ENCODE results near the gene VARS2.

Gene VARS2

DNA sequence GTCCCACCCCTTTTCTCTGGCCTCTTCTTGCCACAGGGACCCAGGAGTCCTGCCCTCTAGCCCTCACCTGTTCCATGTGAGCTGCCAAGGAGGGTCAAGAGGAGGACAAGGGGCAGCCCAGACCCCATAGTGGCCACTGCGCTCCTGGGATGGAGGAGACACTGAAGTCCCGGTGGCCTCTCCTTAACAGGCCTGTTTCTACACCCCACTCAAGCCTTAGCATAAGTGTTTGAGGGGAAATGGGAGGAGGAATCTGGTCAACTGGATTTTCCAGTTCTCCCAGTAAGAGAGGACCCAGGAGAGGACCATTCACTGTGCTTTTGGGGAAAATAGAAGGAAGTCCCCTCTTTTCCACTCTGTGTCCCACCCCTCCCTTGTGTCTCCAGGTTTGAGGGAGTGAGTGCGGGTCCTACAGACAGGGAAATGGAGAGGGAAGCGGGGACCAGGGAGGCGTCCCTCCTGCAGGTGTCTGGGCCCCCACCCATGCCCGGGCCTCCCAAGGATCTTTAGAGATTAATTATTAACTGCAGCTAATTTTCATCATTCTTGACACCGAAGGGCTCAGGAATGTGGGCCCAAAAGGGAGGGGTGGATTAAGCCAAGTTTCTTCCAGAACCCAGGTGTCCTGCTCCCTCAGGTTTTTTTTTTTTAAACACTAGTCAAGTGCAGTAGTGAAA is 18.1 kb downstream of the VARS2 start, which contains the start of gene SFTA2:
SFTA2 (minus strand) TSS at position 202 of the 677 bp plus-strand sequence; CDS start at position 128, 74 bp downstream.
- DNase-seq = no peak

DNA sequence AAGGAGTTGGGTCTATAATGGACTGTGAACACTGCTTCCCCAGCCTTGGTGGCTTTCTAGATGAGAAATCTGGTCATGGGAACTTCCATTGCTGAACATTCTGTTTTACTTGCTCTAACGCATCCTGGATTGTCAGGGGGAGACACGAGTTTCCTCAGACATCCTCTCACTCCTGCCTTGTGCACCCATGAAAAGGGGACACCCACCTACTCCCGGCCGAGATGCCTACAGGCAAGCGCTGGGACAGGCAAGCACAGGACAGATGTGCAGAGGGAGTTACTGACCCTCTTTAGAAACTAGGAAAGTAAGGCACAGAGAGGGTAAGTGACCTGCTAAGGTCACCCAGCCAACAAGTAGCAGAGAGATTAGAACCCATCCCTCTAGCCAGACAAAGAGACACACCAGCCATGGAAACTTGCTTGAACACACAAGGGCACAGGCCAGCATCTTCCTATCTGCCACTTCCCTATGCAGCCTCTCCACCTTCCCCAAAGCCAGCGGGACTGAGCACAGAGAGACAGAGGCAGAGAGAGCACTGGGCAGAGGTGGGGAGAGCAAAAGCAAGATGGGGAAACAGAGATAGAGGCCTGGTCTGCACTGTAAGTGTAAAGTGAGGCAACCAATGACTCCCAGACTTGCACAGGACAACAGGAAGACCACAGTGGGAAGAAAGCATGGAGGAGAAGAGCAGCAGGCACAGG is 18.8 kb downstream of the VARS2 start:
- no peak for DNase-seq

DNA sequence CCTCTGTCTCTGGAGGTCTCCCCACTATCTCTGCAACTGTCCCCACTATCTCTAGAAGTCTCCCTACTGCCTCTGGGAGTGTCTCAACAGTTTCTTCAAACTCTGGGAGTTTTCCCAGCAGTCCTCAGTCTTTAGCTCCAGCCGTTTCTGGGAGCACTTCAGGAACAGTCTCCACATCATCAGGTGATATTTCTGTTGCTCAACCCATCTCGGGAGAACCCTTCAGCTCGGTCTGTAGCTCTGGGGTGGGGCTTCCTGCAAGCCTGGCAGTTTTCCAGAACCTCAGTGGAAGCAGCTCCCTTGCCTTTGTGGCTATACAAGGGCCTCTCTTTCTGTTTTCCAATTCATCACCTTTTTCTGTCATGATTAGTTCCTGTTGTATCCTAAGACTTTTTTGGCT is 21.0 kb downstream of the VARS2 start:
- DNase-seq = no peak

DNA sequence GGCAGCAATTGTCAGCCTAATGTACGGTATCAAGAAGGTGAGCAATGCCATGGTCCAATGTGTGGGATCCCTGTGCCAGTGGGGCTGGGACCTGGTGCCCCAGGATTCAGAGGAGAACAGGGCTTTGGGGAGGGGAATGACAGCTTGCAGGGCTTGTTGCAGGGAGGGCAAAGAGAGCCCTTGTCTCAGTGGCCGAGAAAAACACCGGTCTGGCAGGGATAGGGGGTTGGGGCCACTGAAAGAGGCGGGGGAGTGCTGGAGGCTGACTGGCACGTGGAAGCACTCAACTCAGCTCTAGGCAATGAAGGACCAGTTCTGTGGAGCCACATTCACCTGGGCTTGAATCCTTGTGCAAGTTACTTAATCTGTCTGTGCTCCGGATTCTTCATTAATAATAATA is 23.2 kb downstream of the VARS2 start:
- no peak for DNase-seq

DNA sequence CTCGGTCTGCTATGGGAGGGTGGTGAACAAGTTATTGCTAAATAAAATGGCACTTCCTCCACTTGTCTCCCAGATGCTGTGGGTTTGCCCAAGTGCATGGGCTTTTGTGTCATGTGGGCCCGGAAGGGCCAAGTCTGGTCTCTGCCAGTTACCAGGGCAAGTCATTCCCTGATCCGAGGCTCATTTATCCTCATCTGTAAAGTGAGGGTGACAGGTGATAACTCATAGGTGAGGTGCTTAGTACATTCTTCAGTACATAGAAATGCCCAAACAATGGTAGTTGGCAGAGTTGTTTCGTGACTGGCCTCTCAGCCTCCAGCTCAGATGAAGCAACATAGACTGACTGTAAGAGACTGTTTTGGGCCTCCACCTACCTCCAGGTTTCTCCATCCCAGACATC is 24.7 kb downstream of the VARS2 start:
- DNase-seq = no peak

DNA sequence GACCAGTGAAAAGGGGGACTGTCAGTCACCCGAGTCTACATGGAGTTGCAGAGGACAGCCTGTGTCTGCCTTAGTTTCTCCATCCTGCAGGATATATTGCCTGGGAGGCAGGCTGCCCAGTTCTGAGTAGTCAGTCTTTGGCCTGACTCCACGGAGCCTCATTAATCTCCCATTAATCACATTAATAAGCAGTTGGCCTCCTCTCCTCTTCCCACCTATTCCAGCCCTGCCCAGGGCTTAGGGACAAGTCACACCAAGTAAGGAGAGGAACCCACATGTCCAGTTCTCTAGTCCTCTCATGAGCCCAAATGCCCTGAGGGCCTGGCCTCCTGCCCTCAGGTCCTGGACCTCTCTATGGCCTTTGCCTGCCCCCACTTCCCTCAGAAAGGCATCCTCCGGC is 25.4 kb downstream of the VARS2 start:
- DNase-seq = no peak

DNA sequence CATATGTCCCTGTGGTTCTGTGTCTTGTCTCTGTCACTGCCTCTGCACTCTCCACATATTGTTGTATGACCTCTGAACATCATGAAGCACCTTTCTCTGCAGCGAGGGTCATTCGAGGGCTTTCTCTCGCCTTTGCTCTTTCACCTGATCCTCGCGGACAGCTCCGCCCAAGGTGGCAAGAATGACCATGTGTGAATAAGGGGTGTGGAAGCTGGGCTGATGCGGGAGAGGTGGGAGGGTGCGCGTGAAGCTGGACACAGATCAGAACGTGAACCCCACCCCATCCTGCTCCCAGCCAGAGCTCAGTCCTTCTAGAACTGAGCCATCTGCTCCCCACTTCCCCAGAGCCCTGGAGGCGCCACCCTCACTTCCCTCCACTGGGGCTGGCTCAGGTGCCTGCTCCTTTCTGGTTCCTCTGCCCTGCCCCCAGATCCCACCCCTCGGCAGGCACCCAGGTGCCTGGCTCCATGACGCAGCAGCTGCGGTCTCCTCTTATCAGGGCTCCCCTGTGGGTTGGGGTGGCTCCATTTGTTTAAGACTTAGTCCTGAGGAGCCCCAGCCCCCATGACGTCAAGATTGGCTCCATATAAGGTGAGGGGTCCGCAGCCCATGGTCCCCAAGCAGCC is 26.4 kb downstream of the VARS2 start, which contains the start of gene MUCL3:
MUCL3 (plus strand) TSS at position 613 of the 626 bp plus-strand sequence. CDS start 27 bp downstream, outside the sequence.
- no peak for DNase-seq

DNA sequence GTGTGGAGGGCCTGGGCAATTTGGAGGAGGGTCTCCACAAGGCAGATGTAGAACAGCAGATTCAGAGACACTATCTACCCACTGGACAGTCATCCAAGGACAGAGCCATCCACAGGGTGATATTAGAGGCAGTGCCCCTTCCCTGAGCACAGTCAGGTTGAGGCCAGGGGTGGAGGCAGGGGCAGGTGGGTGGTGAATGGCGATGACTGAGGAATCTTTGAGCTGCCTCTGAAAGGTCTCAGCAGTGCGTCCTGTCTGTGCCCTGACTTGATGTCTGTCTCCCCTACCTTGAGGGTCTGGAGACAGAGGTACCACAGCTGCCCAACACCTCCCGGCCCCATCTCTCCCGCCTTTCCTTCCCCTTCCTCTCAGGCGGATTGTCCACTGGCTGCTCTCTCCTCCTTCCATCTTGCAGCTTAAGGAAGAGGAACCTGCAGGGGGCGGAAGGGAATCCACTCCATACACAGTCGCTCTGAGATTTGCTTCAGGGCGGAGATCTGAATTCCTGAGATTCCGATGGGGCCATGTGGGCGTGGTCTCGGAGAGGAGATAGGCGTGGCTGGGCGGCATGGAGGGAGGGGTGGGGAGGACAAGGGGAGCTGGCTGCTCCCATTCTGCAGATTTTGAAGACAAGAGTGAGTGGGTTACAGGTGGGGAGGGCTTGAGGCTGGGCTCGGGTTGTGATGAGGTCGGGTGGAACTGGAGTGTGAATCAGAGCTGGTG is 28.5 kb downstream of the VARS2 start:
- peak in 1 of 2 experiments; percentile 17 for DNase-seq

DNA sequence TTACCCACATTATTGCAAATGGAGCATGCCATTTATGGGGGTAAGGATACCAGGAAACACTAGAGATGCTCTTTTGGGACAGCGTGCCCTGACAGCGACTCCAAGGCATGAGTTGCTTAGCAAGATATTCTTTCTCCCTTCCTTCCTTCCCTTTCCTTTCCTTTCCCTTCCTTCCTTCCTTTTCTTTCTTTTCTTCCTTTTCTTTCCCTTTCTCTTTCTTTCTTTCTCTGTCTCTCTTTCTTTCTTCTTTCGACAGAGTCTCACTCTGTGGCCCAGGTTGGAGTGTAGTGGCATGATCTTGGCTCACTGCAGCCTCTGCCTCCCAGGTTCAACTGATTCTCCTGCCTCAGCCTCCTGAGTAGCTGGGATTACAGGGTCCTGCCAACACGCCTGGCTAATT is 30.0 kb downstream of the VARS2 start:
- no peak for DNase-seq

DNA sequence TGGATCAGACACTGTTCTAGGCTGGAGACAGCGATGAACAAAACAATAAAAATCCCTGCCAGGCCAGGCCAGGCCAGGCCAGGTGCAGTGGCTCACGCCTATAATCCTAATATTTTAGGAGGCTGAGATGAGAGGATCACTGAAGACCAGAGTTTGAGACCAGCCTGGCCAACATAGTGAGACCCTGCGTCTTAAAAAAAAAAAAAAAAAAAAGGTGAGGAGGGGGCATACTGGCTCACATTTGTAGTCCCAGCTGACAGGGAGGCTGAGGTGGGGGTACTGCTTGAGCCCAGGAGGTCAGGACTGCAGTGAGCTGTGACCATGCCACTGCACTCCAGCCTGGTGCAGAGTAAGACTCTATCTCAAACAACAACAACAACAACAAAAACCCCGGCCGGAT is 31.2 kb downstream of the VARS2 start:
- DNase-seq = no peak

DNA sequence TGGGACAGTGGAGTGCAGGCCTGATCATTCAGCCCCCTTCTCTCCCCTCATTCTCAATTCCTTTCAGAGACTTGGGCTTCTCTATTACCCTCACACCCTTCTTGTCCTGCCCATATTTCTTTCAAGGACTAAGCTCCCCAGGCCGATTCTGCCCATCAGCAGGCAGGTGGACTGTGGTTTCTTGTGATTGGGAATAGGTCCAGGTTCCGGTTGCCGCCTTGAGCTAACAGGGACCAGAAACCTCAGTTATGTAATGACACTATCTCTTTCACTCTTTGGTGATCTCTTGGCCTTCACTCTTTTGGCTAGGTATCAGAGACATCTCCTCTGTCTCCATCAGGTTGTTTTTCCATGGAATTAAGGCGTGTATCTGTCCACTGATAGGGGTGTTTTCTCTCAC is 33.2 kb downstream of the VARS2 start:
- DNase-seq = no peak

DNA sequence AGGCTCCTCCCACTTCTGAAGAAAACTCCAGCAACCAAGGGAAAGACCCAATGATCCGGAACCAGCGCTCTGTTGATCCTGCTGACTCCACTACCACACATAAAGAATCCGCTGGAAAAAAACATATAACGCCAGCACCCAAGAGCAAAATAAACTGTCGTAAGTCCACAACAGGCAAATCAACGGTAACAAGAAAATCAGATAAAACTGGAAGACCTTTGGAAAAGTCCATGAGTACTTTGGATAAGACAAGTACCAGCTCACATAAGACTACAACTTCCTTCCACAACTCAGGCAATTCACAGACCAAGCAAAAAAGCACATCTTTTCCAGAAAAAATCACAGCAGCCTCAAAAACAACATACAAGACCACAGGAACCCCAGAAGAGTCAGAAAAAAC is 34.8 kb downstream of the VARS2 start:
- DNase-seq = no peak

DNA sequence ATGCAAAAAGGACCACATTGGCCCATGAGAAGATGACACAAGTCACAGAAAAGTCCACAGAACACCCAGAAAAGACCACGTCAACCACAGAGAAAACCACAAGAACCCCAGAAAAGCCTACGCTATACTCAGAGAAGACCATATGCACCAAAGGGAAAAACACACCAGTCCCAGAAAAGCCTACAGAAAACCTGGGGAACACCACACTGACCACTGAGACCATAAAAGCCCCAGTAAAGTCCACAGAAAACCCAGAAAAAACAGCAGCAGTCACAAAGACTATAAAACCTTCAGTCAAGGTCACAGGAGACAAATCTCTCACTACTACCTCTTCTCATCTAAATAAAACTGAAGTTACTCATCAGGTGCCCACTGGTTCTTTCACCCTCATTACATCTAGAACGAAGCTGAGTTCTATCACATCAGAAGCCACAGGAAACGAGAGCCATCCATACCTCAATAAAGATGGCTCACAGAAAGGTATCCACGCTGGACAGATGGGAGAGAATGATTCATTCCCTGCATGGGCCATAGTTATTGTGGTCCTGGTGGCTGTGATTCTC is 38.0 kb downstream of the VARS2 start:
- no peak for DNase-seq

DNA sequence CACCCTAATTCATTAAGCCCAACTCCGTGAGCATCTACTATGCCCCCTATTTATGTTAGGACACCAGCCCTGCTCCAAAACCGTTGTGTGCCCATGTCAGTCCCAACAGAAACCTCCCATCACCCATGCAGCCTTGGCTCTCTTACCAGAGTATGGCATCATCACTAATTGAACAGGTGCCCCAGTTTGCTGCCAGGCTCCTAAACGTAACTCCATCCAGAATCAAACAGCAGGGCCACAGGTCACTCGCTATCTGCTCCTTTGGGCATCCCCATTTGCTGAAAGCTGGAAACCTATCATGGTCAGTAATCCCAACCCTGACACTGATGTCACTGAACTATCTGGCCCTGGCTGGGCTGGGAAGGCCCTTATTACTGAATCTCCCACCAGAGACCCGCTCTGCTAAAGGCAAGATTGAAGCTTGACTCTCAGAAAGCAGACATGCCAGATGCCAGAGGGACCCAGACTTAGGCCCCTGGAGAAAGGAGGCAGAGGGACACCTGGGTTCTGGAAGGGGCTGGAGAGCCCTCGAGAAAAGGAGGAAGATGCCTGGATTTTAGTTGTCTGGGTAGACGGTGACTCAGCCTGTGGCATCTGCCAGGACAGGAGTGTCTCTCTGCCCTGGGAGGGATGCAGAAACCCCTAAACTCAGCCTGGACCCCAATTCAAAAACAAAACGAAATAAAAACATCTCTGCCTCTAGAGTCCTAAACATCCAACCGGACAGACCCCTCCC is 40.8 kb downstream of the VARS2 start:
- no peak for DNase-seq

DNA sequence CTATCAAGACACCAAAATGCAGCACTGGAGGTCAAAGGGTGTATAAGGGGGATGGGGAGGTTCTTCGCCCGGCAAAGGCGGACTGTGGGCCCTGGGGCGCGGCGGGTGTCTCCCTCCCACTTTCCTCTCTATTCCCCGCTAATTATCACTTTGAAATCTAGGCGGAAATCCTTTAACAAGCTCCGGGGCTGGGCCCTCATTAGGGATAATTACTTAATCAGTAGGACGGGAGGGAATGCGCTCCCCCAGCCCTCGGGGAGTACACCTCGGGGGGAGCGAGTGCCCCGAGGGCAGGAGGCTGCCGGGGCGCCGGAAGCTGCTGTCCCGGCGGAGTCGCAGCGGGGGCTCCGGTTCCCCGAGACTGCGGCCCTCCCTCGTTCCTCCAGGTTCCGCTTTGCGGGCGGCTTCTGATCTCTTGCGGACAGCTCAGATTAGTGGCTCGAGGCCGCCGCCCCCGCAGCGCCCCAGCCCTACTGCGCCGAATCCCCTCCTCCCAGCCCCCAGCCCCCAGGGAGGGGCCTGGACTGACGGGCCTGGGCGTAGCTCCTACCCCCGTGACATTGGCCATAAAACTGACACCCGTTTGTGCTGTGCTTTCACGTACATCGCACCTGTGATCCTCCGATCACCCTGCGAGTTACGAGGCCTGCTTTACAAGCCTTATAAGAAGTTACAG is 41.5 kb downstream of the VARS2 start:
- peak in 1 of 2 experiments; percentile 24 for DNase-seq

DNA sequence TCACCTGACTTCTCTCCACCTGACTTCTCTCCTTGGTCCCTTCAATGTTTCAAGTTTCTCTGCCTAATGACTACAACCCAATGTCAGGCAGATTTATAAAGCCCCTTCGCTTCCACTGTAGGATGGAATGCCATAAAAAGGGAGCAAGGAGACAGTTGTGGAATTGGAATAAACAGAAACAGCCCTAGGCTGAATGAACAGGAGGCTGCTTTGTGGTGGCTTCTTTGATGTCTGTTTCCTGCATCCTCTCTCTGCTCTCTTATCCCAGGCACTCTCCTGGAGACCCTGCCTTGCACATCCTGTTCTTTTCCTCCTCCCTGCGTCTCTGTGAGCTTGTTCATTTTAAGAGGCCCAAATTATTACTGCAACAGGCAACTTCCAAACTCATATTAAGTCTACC is 43.7 kb downstream of the VARS2 start:
- no peak for DNase-seq

DNA sequence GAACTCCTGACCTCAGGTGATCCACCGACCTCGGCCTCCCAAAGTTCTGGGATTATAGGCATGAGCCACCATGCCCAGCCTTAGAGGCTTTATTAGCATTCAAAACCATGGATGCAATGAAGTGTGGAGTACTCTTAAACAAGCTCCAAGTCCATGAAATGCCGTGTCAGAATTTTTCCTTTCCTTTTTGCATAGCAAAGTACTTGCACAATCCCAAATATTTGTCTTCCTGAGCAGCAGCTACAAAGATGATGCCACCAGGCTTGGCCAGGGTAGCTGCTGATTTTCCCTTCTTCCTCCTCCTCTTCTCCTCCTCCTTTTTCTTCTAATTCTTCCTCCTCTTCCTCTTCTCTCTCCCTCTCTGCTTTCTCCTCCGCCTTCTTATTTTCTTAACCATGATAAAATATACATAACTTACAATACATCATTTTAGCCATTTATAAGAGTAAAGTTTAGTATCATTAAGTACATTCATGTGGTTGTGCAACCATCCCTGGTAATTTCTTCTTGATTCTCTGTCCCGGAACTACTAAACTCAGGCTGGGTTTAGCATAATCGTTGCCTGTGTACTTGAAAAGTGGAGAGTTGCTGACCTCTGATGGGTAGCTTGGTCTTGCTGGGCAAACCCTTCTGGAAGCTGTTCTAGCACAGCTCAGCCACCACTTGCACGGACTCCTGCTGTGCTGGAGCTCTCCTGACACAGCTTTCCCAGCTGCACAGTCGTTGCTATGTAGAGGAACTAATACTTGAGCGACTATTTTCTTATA is 47.1 kb downstream of the VARS2 start:
- DNase-seq = no peak

DNA sequence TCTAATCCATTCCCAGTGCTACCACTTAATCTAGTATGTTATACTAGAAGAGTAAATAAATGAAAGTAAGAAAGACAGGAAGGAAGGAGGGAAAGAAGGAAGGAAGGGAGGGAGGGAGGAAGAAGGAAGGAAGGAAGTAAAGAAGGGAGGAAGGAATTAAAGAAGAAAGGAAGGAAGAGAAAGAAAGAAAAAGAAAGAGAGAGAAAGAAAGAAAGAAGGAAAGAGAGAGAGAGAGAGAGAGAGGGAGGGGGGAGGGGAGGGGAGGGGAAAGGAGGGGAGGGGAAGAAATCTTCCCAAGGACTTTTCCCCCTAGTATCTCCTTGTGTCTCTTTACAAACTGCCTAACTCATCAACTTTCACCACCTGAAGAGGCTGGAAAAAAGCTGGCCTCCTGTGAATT is 48.7 kb downstream of the VARS2 start:
- DNase-seq = no peak

DNA sequence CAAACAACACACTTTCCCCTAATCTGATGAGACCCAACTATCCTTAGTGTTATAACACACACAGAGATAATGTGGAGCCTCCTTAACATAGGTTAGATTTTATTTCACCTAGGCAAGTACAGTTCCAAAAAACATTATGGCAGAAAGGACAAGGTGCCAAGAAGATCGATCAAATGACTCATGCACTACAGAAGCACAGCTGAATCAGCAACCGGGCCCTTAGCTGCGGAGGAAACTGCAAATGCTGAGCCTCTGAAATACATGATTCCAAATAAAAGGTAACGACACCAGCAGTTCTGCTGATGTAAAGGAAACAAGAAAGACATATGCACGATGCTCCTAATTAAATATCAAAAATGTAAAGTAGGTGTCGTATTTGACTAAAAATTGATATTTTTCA is 49.6 kb downstream of the VARS2 start:
- DNase-seq = no peak

DNA sequence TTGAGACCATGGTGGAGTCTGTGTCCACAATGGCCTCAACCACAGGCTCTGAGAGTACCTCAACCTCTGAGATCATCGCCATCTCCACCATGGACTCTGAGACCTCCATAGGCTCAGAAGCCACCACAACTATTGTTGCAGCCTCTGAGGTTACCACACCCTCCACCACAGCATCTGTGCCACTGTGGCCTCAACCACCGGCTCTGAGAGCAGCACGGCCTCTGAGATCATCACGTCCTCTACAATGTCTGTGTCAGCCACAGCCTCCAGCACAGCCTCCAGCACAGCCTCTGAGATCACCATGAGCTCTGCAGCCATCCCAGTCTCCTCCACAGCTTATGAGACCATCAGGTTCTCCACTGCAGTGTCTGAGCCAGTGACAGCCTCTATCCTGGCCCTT is 50.0 kb downstream of the VARS2 start:
- DNase-seq = no peak

DNA sequence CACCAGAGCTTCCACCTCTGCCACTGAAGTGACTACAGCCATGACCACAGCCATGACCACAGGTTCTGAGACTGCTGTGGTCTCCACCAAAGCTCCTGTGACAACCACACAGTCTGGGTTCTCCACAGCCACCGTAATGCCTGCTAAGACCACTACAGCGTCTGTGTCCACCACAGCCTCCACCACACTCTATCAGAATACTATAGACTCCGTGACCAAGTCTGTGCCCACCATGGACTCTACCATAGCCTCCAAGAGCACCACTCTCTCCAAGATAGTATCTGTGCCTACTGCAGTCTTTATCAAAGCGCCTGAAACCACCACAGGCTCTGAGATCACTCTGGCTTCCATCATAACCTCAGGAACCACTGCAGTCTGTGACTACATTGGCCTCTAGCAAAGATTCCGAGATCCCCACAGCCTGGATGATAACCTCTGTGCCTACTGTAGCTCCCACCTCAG is 51.1 kb downstream of the VARS2 start:
- no peak for DNase-seq
